Neural cell (in vitro differentiated cells): ENCODE data around the gene DLG2.

ENCODE experiments used
- EZH2 ChIP-seq: fragments of 200-600, 300-800 bp; shearing (Covaris generic), sonication (generic); IDR thresholded peaks from 2 replicates; pipeline ENCODE4 v1.6.1; 2014; ENCODE audit warnings: antibody characterized with exemption, low read length, borderline replicate concordance, mild to moderate bottlenecking; ENCODE audit not compliant: insufficient read depth, poor library complexity, severe bottlenecking
- TF ChIP-seq, protein P1 (sequence below): fragments of 450-650 bp; IDR thresholded peaks from 2 replicates; pipeline ENCODE4 v1.5.1; 2014; ENCODE audit warnings: antibody characterized with exemption, mild to moderate bottlenecking, moderate library complexity; ENCODE audit not compliant: poor library complexity, severe bottlenecking

GRCh38 chr11:83918476-83918875, 1708.7 kb downstream of the DLG2 start:
- TF ChIP-seq EZH2: no peak
- TF ChIP-seq, protein P1, sequence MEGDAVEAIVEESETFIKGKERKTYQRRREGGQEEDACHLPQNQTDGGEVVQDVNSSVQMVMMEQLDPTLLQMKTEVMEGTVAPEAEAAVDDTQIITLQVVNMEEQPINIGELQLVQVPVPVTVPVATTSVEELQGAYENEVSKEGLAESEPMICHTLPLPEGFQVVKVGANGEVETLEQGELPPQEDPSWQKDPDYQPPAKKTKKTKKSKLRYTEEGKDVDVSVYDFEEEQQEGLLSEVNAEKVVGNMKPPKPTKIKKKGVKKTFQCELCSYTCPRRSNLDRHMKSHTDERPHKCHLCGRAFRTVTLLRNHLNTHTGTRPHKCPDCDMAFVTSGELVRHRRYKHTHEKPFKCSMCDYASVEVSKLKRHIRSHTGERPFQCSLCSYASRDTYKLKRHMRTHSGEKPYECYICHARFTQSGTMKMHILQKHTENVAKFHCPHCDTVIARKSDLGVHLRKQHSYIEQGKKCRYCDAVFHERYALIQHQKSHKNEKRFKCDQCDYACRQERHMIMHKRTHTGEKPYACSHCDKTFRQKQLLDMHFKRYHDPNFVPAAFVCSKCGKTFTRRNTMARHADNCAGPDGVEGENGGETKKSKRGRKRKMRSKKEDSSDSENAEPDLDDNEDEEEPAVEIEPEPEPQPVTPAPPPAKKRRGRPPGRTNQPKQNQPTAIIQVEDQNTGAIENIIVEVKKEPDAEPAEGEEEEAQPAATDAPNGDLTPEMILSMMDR: no peak
